Right lobe of liver (tissue), 6 donors: Measurements from ENCODE around the gene SLC6A3. TPM values are rescaled to one million over a fixed set of nuclear protein-coding genes. Genes with fewer than 3 reads are reported as not detected.
A peak's percentile ranks its signal among the peaks of the same experiment; 100 is the strongest.

Experiments
- ATAC-seq, 4 donors: fragments of 200-7000 bp; cut with Tn5 transposase; one replicate each; pipeline ENCODE4 v1.9.1; 2020; ENCODE audit warnings: mild to moderate bottlenecking in 4 of 4, moderate library complexity in 4 of 4
- DNase-seq, 3 donors: peaks; one replicate each; pipeline ENCODE4 v3.0.0-alpha.2; 2020
- H3K27ac ChIP-seq, 3 donors: fragments of 200-600 bp; one replicate each; pipeline ENCODE4 v1.8.0; 2022
- H3K27me3 ChIP-seq, 2 donors: fragments of 200-600 bp; one replicate each; pipeline ENCODE4 v1.8.0; 2022
- H3K36me3 ChIP-seq, 4 donors: fragments of 200-600 bp; sonication (generic) in 1 of 4; one replicate each; pipeline versions ENCODE4 v1.5.1 to v1.8.0; 2017 to 2022; ENCODE audit warnings: control low read depth in 1 of 4
- H3K4me1 ChIP-seq, 4 donors: fragments of 200-600 bp; sonication (generic) in 1 of 4; one replicate each; pipeline versions ENCODE4 v1.5.1 to v1.8.0; 2017 to 2022; ENCODE audit warnings: control low read depth in 1 of 4
- H3K4me3 ChIP-seq, 3 donors: fragments of 200-600 bp; one replicate each; pipeline ENCODE4 v1.8.0; 2022
- H3K9me3 ChIP-seq, 4 donors: fragments of 200-600 bp; sonication (generic) in 1 of 4; one replicate each; pipeline versions ENCODE4 v1.5.1 to v1.8.0; 2017 to 2022; ENCODE audit warnings: control low read depth in 1 of 4
- CTCF ChIP-seq, 4 donors: fragments of 200-600 bp in 3 of 4; fragments of 450-650 bp in 1 of 4; IDR thresholded peaks; one replicate each; pipeline versions ENCODE4 v1.5.1 to v1.8.0; 2016 to 2022; ENCODE audit warnings: antibody characterized with exemption in 4 of 4, mild to moderate bottlenecking in 2 of 4
- POLR2A ChIP-seq: fragments of 450-650 bp; IDR thresholded peaks from one replicate; pipeline ENCODE4 v1.6.1; 2017; ENCODE audit warnings: antibody characterized with exemption, mild to moderate bottlenecking
- WGBS: methylation state at CpG from one replicate; pipeline ENCODE4 v1.1.6; 2018; ENCODE audit warnings: low coverage, low lambda C conversion rate; ENCODE audit not compliant: insufficient coverage; ENCODE audit errors: missing lambda C conversion rate; 5-methylcytosine and 5-hydroxymethylcytosine counted together
- intact Hi-C, 2 donors: fragments of 100-400 bp; cut with DNase I; formaldehyde crosslinking; loops; one replicate each; pipeline versions ENCODE4 v1.11.2 to v1.14.1; 2022
- total RNA-seq, 6 experiments: library from RNA; depleted of rRNA in 2 of 6; stranded (reverse); fragments of >200 nt in 2 of 6; fragmentation: NEBNext Ultra II Directional in 3 of 6; extraction: Animal tissue kit (Norgen Biotek cat#: 25700) in 3 of 6; gene quantifications; one replicate each; pipeline versions ENCODE4 v1.1.0 to v1.2.4, GENCODE V29; 2016 to 2023
- donor health status: DM: no; HTN: yes; CAD: no.
- donor health status: DM: no; HTN: no; CAD: no.
- donor health status: DM: no; HTN: no; CAD: no.
- donor health status: DM: no; HTN: yes; CAD: no.
- donor health status: DM: no; HTN: yes; CAD: no.

Gene SLC6A3
- total RNA-seq, 6 experiments from 2014 or later: not detected

GRCh38 chr5:1382248-1382700, 63.0 kb downstream of the SLC6A3 start:
- H3K27ac ChIP-seq: no peak overlapping the region
- TF ChIP-seq POLR2A (no peak), CTCF (IDR thresholded peaks at IDR 0.05) (no peak)
- no peak overlapping the region for H3K4me3 ChIP-seq
- peaks cover 0 to 8% (median 0%) of the 10 kb centered on the region in 4 donors for H3K4me1 ChIP-seq
- no peaks in the 10 kb centered on the region for H3K27me3 ChIP-seq
- ATAC-seq (no peak), DNase-seq (peak in 1 of 3 donors; percentile 43)
- 80% methylated on average over 9 of the region's 18 CpGs for WGBS
- H3K36me3 ChIP-seq: no peaks in the 10 kb centered on the region
- H3K9me3 ChIP-seq: no peaks in the 10 kb centered on the region
- intact Hi-C loops: no loop called here

- no peaks in the 10 kb centered on the region for H3K27me3 ChIP-seq
- no peak for TF ChIP-seq CTCF (IDR thresholded peaks at IDR 0.05)
- TF ChIP-seq POLR2A: no peak
- no peak overlapping the region for H3K27ac ChIP-seq
- no peaks in the 10 kb centered on the region for H3K9me3 ChIP-seq
- peaks cover 0 to 8% (median 0%) of the 10 kb centered on the region in 4 donors for H3K4me1 ChIP-seq
- H3K4me3 ChIP-seq: no peak overlapping the region
- H3K36me3 ChIP-seq: no peaks in the 10 kb centered on the region
- intact Hi-C loops: no loop called here
- WGBS: 83% methylated on average over 20 of the region's 25 CpGs
- peak in 1 of 3 donors; percentile 39 for DNase-seq
- ATAC-seq: no peak
These were observed 63.6 kb downstream of the SLC6A3 start for GRCh38 chr5:1381370-1382247.

- no peaks in the 10 kb centered on the region for H3K27me3 ChIP-seq
- ATAC-seq (no peak), DNase-seq (peak in 1 of 3 donors; percentile 46)
- no peak overlapping the region for H3K27ac ChIP-seq
- WGBS: no CpG with 5 or more reads among the region's 12 CpGs
- no peaks in the 10 kb centered on the region for H3K36me3 ChIP-seq
- TF ChIP-seq POLR2A (no peak), CTCF (IDR thresholded peaks at IDR 0.05) (no peak)
- H3K4me1 ChIP-seq: peaks cover 0 to 8% (median 0%) of the 10 kb centered on the region in 4 donors
- no peaks in the 10 kb centered on the region for H3K9me3 ChIP-seq
- intact Hi-C loops: no loop called here
- H3K4me3 ChIP-seq: no peak overlapping the region
These were observed 64.3 kb downstream of the SLC6A3 start for GRCh38 chr5:1380910-1381309.

- intact Hi-C loops: no loop called here
- peaks cover 0 to 4% (median 0%) of the 10 kb centered on the region in 4 donors for H3K4me1 ChIP-seq
- no peak overlapping the region for H3K27ac ChIP-seq
- no peaks in the 10 kb centered on the region for H3K27me3 ChIP-seq
- no peak overlapping the region for H3K4me3 ChIP-seq
- 57% methylated on average over 8 of the region's 34 CpGs for WGBS
- no peaks in the 10 kb centered on the region for H3K9me3 ChIP-seq
- TF ChIP-seq CTCF (IDR thresholded peaks at IDR 0.05) (peak; percentile 71 to 74 (median 74)), POLR2A (no peak)
- H3K36me3 ChIP-seq: no peaks in the 10 kb centered on the region
- ATAC-seq: peak; percentile 67 to 83 (median 80)
- DNase-seq: peak in 2 of 3 donors; percentile 54 to 60
These were observed 65.0 kb downstream of the SLC6A3 start for GRCh38 chr5:1380011-1380817.
